GM21423 (cell line): Measurements from ENCODE around the gene PLIN5.
"Not testable (repeated sequence)": the region's sequence is repeated elsewhere in the genome, so short reads cannot be mapped to it uniquely, and the experiment has no call there.

Experiments used
- ATAC-seq: cut with Tn5 transposase; IDR thresholded peaks from one replicate; pipeline ENCODE4 v1.9.1; 2021; ENCODE audit warnings: mild to moderate bottlenecking, moderate library complexity; ENCODE audit not compliant: unreplicated experiment

PLIN5 gene

DNA sequence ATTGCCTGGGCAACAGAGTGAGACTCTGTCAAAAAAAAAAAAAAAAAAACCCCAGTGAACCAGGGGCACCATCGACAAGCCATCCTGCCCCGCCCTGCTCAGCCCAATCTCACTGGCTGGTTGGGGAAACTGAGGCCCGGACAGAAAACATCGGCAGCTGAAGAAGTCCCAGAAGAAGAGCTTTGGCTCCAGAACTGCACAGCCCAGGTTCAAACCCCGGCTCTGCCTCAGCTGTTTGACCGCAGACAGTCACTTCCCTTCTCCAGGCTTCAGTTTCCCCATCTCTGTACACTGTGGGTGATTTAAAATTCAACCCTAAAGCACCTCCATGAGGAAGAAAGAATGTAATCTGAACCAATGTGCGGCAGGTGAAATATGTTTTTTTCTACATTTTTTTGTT, 33.9 kb upstream of the PLIN5 start:
- no peak for ATAC-seq

DNA sequence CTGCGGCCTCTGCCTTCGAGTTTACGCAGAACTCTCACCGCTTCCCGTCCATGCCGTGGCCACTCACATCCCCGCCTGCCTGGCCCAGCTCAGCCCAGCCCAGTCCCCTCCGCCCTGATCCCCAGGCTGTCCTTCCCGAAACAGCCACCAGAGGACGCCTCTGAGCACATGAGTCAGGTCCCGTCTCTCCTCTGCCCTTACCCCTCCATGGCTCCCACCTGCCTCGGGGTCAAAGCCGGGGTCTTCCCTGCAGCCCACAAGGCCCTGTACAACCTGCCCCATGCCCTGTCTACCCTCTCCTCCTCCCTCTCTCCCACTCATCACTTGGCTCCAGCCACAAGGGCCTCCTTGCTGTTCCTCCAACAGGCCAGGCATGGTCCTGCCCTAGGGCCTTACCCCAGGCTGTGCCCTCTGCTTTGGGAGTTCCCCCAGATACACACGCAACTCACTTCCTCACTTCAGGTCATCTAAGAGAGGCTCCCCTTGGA, 32.6 kb upstream of the PLIN5 start:
- ATAC-seq = no peak

- ATAC-seq = no peak
These were observed 31.5 kb upstream of the PLIN5 start for GRCh38 chr19:4566402-4567051.

DNA sequence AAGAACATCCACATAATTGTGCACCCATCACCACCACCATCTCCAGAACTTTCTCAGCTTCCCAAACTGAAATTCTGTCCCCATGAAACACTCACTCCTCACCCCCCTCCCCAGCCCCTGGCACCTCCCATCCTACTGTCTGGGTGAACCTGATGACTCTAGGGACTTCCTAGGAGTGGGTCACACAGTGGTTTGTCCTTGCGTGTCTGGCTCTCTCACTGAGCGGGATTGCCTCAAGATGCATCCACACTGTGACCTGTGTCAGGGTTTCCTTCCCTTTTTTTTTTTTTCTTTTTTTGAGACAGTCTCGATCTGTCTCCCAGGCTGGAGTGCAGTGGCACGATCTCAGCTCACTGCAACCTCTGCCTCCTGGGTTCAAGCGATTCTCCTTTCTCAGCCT, 28.5 kb upstream of the PLIN5 start:
- ATAC-seq = not testable (repeated sequence)

GRCh38 chr19:4562085-4562484, 27.1 kb upstream of the PLIN5 start:
- not testable (repeated sequence) for ATAC-seq

- ATAC-seq = no peak
These were observed 24.5 kb upstream of the PLIN5 start, which contains the start of gene SEMA6B for GRCh38 chr19:4559569-4559968. Gene SEMA6B (minus strand): TSS chr19:4559684. CDS start chr19:4558457, 1,227 bp downstream.

- ATAC-seq = no peak
These were observed 23.2 kb upstream of the PLIN5 start for GRCh38 chr19:4557971-4558941.

- no peak for ATAC-seq
These were observed 22.3 kb upstream of the PLIN5 start for GRCh38 chr19:4557144-4557970.

- no peak for ATAC-seq
These were observed 21.6 kb upstream of the PLIN5 start for GRCh38 chr19:4556597-4557127.

DNA sequence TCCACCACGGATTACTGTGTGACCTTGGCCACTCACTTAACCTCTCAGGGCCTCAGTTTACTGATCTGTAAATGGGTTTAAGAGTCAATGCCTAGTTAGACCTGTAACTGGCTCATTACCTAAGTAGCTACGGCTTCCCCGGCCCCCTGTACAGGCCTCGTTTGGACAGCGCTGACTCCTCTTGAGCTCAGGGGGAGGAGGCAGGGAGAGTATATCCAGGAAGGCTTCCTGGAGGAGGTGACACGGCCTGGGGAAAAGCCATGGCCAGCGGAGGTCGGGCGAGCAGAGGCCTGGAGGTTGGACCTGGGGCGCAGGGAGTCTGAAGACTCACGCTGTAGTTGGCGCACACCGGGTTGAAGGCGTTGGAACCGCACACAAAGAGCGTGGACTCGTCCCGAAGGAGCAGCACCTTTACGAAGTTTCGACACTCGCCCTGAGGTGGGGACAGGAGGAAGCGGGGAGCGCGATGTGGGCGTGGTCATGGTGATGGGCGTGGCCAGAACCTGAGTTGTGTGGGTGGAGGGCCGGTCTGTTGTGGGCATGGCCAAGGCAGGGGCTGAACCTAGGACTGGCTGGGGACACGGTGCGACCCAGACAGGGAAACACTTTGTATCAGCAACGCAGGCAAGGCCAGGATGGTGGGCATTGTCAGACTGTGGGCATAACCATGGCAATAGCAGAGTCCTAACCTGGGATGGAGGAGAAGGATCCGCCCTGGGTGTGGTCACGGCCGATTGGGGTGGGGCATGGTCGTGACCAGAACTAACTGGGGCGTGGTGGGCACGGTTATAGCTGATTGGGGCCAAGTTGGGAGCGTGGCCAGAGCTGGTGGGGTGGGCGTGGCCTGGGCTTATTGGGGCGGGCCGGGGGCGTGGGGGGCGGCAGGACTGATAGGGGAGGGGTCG, 20.9 kb upstream of the PLIN5 start:
- ATAC-seq = no peak

DNA sequence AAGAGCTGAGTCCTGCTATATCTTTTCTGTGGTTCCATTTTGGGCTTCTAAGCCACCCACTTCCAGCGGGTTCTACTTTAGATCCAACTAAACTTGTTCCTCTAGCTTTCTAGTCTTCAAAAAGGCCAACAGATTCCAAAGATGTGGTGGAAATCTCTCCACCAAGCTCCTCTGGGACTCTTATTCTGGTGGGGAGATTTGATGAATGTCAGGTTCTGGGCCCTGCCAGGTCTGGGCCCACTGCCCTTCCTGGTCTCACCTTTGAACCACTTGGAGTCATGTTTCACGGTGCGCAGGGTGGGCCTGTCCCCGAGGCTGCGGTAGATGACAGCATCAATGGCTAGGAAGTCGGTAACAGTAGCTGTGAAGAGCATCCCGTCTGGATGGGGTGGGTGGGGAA, 19.7 kb upstream of the PLIN5 start:
- no peak for ATAC-seq

DNA sequence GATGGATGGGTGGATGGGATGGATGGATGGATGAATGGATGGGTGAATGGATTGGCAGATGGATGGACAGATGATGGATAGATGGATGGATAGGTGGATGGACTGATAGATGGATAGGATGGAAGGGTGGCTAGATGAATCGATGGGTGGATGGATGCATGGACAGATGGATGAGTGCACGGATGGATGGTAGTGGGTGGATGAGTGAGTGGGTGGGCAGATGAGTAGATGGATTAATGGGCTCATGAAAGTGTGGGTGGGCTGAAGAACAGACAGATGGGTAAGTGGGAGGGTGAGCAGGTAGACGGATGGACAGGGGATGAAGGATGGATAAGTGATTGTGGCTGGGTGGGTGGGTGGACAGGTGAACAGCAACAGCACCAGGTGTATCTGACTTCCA, 18.8 kb upstream of the PLIN5 start:
- ATAC-seq = no peak

GRCh38 chr19:4553092-4553695, 18.2 kb upstream of the PLIN5 start:
- ATAC-seq = no peak

- ATAC-seq = no peak
These were observed 17.4 kb upstream of the PLIN5 start for GRCh38 chr19:4552525-4552819.

DNA sequence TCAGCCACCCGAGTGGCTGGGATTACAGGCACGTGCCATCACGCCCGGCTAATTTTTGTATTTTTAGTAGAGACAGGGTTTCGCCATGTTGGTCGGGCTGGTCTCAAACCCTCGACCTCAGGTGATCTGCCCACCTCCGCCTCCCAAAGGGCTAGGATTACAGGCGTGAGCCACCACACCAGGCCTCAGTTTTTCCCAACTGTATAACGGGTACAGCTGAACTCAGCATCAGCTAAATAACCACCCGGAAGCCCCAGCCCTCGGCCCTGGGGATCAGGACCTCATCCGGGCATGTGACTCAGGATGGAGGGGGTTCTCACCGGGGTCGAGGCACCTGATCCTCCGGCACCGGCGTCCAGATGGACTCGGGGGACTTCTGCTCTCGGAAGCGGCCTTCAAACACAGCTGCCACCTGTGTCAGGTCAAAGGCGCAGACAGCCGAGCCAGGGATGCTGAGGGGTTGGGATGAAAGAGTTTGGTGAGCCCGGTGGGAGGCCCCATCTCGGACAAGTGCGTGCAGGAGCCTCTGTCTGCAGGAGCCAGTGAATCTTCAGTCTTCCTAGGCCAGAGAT, 15.5 kb upstream of the PLIN5 start:
- ATAC-seq = no peak

DNA sequence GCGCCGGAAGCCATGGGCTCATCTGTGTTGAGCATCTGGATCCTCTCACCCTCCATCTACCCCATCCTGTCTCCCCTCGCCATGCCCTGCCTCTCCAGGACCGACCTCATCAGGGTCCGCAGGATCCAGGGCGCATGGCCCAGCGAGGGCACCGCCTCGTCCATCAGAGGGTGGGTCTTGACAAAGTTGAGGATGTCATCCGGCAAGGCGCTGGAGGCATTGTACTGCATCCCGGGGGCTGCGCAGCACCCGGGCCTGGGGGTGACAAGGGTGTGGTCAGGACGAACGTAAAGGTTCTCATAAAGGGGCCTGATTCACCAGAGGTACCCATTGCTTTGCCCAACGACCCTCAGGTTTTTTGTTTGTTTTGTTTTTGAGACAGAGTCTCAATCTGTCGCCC, 15.0 kb upstream of the PLIN5 start:
- ATAC-seq = no peak

- ATAC-seq = no peak
These were observed 13.2 kb upstream of the PLIN5 start for GRCh38 chr19:4548238-4548584.

GRCh38 chr19:4547303-4548237, 12.5 kb upstream of the PLIN5 start:
- no peak for ATAC-seq
